ENCODE measurements around the gene H6PD.

The H6PD gene

DNA sequence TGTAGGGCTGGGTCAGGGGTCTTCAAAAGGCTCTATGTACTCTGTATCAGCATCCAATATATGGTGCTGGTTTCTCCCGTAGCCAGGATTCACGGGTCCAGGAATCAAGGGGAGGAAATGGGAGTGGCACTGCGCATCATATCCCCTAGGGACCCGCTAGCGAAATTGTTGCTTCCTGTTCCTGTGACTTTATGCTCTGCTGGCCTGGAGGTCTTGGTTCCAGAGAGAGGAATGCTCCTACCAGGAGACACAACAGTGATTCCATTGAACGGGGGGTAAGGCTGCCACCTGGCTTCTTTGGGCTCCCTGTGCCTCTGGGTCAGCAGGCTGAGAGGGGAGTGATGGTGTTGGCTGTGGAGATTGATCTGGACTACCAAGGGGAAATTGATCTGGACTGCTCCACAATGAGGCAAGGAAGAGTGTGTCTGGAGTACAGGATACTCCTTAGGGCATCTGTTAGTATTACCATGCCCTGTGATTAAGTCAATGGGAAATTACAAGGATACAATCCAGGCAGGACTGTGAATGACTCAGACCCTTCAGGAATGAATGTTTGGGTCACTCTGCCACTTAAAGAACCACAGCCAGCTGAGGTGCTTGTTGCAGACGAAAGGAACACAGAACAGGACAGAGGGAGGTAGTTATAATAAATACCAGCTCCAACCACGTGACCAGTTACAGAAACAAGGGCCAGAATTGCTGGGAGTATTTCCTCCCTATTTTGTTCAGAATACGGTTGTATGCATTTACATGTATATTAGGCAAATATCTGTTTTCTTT is 68.4 kb downstream of the H6PD start:
- DNase-seq, result no peak

DNA sequence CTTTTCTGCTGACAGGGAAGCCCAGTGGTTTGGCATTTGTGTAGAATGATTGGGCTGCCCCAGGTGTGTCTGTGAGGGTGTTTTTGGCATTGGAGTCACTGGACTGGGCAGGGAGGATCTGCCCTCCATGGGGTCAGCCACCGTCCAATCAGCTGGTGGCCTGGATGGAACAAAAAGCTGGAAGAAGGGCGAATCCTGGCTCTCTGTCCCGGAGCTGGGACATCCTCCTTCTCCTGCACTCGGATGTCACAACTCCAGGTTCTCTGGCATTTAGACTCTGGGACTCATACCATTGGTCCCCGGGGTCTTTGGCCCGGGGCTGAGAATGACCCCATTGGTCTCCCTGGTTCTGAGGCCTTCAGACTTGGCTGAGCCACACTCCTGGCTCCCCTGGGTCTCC is 69.3 kb downstream of the H6PD start:
- no peak for DNase-seq

DNA sequence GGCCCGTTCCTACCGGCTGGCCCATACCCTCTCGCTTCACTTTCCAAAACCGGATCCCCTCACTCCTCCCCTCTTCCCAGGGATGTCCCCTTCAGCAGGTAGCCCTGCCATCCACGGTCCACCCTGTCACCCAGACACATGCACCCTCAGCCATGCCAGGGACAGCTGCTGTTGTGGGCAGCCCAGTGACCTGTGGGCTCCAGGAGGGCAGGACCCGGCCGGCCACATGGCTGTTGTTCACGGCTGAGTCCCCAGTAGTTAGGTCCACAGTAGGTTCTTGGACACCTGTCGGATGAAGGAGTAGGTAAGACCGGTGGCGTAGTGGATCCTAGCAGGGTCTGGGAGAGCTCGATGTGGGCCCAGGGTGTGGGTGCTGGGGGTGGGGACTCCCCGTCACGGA is 70.6 kb downstream of the H6PD start:
- DNase-seq, result no peak

DNA sequence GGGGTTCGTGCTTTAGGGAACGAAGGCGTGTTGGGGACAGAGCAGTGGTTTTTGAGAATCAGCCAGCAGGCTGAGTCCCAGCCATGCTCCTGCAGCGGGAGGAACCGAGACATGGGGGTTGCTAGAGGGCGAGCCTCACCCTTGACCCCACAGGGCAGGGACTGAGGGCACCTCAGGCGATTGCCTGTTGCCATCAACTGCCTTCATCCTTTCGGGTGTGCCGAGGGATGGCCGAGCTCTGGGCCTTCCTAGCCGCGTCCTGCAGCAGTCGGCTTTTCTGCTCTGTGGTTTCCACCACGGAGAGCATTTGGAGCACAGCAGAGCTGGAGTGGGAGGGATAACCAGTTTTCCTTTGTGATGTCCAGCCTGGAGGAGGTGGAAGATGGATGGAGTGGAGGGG is 71.4 kb downstream of the H6PD start:
- DNase-seq, result no peak

- DNase-seq, result no peak
Observed at GRCh38 chr1:9307303-9307702, 72.7 kb downstream of the H6PD start.

GRCh38 chr1:9308236-9308785 is 73.7 kb downstream of the H6PD start:
- no peak for DNase-seq

- DNase-seq, result no peak
Observed at GRCh38 chr1:9309080-9309479, 74.5 kb downstream of the H6PD start.

GRCh38 chr1:9309991-9310390 is 75.4 kb downstream of the H6PD start:
- DNase-seq, result no peak

GRCh38 chr1:9311029-9311428 is 76.5 kb downstream of the H6PD start:
- DNase-seq, result no peak

GRCh38 chr1:9311479-9311878 is 76.9 kb downstream of the H6PD start:
- DNase-seq, result no peak

DNA sequence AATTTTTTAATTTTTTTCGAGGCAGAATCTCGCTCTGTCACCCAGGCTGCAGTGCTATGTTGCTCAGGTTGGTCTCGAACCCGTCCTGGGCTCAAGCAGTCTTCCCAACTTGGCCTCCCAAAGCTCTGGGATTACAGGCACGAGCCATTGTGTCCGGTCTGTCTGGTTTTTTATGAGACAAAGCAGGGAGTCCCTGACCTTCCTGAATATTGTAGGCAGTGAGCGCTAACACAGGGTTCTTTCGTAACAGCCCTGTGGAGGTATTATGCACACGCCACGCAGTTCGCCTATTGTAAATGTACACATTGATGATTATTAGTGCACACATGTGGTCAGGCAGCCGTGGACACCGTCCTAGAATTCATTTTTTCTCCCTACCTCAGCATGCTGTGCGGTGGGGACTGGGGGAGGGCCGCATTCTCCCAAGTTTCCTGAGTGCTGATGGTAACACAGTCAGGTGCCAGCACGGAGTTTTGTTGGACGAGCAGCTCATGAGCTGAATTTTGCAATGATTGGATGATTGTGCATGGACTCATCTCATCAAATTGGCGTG is 77.7 kb downstream of the H6PD start:
- DNase-seq, result no peak

GRCh38 chr1:9313576-9313975 is 79.0 kb downstream of the H6PD start:
- DNase-seq, result no peak

GRCh38 chr1:9314111-9314510 is 79.5 kb downstream of the H6PD start:
- no peak for DNase-seq

- DNase-seq, result no peak
Observed at GRCh38 chr1:9314711-9315379, 80.3 kb downstream of the H6PD start.

- no peak for DNase-seq
Observed at GRCh38 chr1:9315411-9316079, 81.0 kb downstream of the H6PD start.

GRCh38 chr1:9316080-9316444 is 81.5 kb downstream of the H6PD start:
- no peak for DNase-seq

DNA sequence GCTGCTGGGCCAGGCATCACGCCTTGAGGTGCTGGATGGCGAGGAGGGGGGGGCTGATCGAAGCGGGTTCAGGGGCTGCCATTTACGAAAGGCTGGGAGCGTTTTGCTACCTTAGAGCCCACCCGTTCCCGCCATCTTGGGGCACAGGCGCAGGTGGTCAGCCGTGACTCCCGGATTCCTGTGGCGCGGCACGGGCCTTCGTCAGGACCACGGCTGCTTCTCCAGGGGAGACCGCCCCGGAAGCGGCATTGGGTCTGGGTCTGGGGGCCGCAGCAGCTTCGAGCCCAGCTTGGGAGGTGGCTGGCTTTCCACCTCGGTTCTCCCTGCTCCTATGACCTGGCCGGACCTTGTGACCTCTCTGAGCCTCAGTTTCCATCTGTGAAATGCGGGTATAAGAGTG is 81.9 kb downstream of the H6PD start:
- DNase-seq, result no peak

DNA sequence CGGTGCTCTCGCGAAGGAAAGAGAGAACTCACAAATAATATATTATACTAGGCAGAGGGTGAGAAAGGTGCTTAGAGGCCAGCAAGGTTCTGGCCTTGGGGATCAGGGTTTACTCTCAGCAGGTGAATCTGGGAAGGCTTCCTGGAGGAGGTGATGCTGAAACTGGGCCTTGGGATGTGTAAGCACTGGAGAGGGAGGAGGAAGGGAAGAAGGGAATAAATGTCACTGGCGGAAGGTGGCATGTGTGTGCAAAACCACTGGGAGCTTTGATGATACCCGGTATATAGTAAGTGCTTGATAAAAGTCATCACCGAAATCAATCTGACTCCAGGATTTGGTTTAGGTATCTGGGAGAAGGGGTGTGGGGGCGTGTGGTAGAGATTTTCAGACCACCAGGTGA is 82.5 kb downstream of the H6PD start:
- DNase-seq, result no peak

GRCh38 chr1:9317591-9318417 is 83.2 kb downstream of the H6PD start:
- DNase-seq, result no peak

GRCh38 chr1:9319208-9319788 is 84.7 kb downstream of the H6PD start:
- DNase-seq, result no peak

DNA sequence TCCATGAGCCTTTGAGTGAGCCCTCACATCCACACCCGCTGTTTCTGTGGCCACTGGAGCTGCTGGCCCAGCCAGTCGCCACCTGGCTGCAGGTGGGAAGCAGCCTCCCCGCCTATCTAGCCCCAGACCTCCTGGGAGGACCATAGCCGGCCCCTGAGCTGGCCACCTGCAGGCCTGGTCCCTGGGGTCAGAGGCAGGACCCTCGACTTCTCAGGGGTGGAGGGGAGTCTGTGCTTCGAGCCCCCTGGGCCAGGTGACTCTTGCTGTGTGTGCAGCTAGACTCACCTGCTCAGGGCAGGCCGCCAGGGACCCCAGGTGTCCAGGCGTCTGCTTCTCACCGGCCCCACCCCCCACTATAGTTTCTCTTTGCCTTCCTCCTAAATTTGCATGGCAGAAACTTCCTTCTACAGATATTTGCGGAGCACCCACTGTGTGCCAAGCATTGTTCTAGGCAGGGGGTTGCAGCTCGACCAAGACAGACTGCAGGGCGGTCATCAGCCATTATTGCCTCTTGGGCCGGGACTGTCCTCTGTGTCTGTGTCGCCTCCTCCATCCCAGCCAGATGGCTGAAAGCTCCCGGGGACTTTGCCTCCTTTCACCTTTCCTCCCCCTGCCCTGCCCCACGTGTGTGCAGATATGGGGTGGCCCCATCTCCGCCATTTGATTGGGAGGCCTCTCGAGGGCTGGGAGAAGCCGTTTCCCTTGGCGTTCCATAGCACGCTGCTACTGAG is 85.4 kb downstream of the H6PD start:
- no peak for DNase-seq
